GM23338 (cell line): ENCODE data around the gene SLC2A14. TPM values are rescaled to one million over a fixed set of nuclear protein-coding genes. Genes with fewer than 3 reads are reported as not detected.
"Not testable (repeated sequence)": the region's sequence is repeated elsewhere in the genome, so short reads cannot be mapped to it uniquely, and the experiment has no call there.

Source experiments
- ATAC-seq: fragments of 200-7000 bp; cut with Tn5 transposase; 3 replicates; pipeline ENCODE4 v1.9.1; 2020
- DNase-seq: peaks from one replicate; pipeline ENCODE4 v3.0.0-alpha.2; 2015; ENCODE audit warnings: low spot score
- H2AFZ ChIP-seq: fragments of 200-600 bp; sonication (generic); 2 replicates; pipeline ENCODE4 v1.8.0; 2016; ENCODE audit warnings: antibody characterized with exemption, mild to moderate bottlenecking, moderate library complexity
- H3F3A ChIP-seq: fragments of 200-600 bp; sonication (generic); replicated peaks from 2 replicates; pipeline ENCODE4 v1.8.0; 2017; ENCODE audit warnings: antibody characterized with exemption, mixed run types, low read depth
- H3K27ac ChIP-seq: fragments of 200-600 bp; sonication (generic); 2 replicates; pipeline ENCODE4 v1.6.1; 2016; ENCODE audit warnings: low read depth
- H3K27me3 ChIP-seq: fragments of 200-600 bp; sonication (generic); 2 replicates; pipeline ENCODE4 v1.8.0; 2016; ENCODE audit warnings: mild to moderate bottlenecking, mixed run types, moderate library complexity; ENCODE audit not compliant: insufficient read depth
- H3K36me3 ChIP-seq: fragments of 200-600 bp; sonication (generic); 2 replicates; pipeline ENCODE4 v1.8.0; 2016; ENCODE audit warnings: mild to moderate bottlenecking; ENCODE audit not compliant: insufficient read depth
- H3K4me1 ChIP-seq: fragments of 200-600 bp; sonication (generic); 2 replicates; pipeline ENCODE4 v1.8.0; 2016; ENCODE audit warnings: mild to moderate bottlenecking, moderate library complexity; ENCODE audit not compliant: insufficient read depth
- H3K4me2 ChIP-seq: fragments of 200-600 bp; sonication (generic); 2 replicates; pipeline ENCODE4 v1.7.1; 2017; ENCODE audit warnings: mixed run types
- H3K4me3 ChIP-seq: fragments of 200-600 bp; sonication (generic); 2 replicates; pipeline ENCODE4 v1.6.1; 2016; ENCODE audit warnings: mixed run types
- H3K79me2 ChIP-seq: fragments of 200-600 bp; sonication (generic); replicated peaks from 2 replicates; pipeline ENCODE4 v1.8.0; 2017; ENCODE audit warnings: mild to moderate bottlenecking; ENCODE audit not compliant: insufficient read depth
- H3K9me2 ChIP-seq: fragments of 200-600 bp; sonication (generic); 2 replicates; pipeline ENCODE4 v1.8.0; 2017; ENCODE audit not compliant: insufficient read depth
- H4K20me1 ChIP-seq: fragments of 200-600 bp; sonication (generic); replicated peaks from 2 replicates; pipeline ENCODE4 v1.8.0; 2017; ENCODE audit warnings: mild to moderate bottlenecking; ENCODE audit not compliant: insufficient read depth
- H3K27ac Mint-ChIP-seq: 2 replicates; pipeline ENCODE4 v1.8.0; 2020; ENCODE audit warnings: inconsistent platforms, mild to moderate bottlenecking, moderate library complexity, mixed read lengths
- H3K27me3 Mint-ChIP-seq: 3 replicates; pipeline ENCODE4 v1.8.0; 2022; ENCODE audit warnings: low read depth, mild to moderate bottlenecking, moderate library complexity, mixed read lengths, inconsistent platforms; ENCODE audit not compliant: insufficient read depth, poor library complexity
- H3K36me3 Mint-ChIP-seq: 3 replicates; pipeline ENCODE4 v1.8.0; 2021; ENCODE audit warnings: low read depth, mild to moderate bottlenecking, inconsistent platforms, moderate library complexity, mixed read lengths
- H3K4me1 Mint-ChIP-seq: 3 replicates; pipeline ENCODE4 v1.8.0; 2020; ENCODE audit warnings: mild to moderate bottlenecking, inconsistent platforms, mixed read lengths
- H3K4me3 Mint-ChIP-seq: 3 replicates; pipeline ENCODE4 v1.8.0; 2021; ENCODE audit warnings: moderate library complexity, mild to moderate bottlenecking, inconsistent platforms, mixed read lengths
- H3K9me3 Mint-ChIP-seq: 3 replicates; pipeline ENCODE4 v1.8.0; 2020; ENCODE audit warnings: moderate library complexity, mild to moderate bottlenecking, inconsistent platforms, mixed read lengths
- ETS1 ChIP-seq: IDR thresholded peaks from 2 replicates; pipeline ENCODE4 v1.6.1; 2016; ENCODE audit warnings: antibody characterized with exemption
- EZH2phosphoT487 ChIP-seq: fragments of 200-600 bp; sonication (generic); IDR thresholded peaks from one replicate; pipeline ENCODE4 v1.8.1; 2018; ENCODE audit warnings: antibody characterized with exemption; ENCODE audit not compliant: unreplicated experiment
- NANOG ChIP-seq: IDR thresholded peaks from 2 replicates; pipeline ENCODE4 v1.6.1; 2016; ENCODE audit warnings: antibody characterized with exemption, borderline replicate concordance
- POLR2AphosphoS5 ChIP-seq: IDR thresholded peaks from 2 replicates; pipeline ENCODE4 v1.6.1; 2016; ENCODE audit warnings: antibody characterized with exemption, low read depth
- ZNF114 ChIP-seq: fragments of 250-450 bp; sonication (Bioruptor Pico); IDR thresholded peaks from 2 replicates; pipeline ENCODE4 v1.5.0; 2020; ENCODE audit warnings: mild to moderate bottlenecking, moderate library complexity
- ZNF331 ChIP-seq: fragments of 250-450 bp; sonication (Bioruptor Pico); IDR thresholded peaks from 2 replicates; pipeline ENCODE4 v1.5.0; 2020; ENCODE audit warnings: low read depth, mild to moderate bottlenecking, moderate library complexity
- polyA plus RNA-seq: library from polyadenylated mRNA; unstranded; fragments of >200 nt; fragmentation: Nextera tagmentation; extraction: Ambion mirVana; gene quantifications from 2 replicates; pipeline ENCODE4 v1.2.1, GENCODE V29; 2016
- total RNA-seq: library from RNA; depleted of rRNA; stranded (reverse); fragments of >200 nt; shearing (Covaris generic); gene quantifications from 2 replicates; pipeline ENCODE4 v1.2.3, GENCODE V29; 2014

The SLC2A14 gene
- total and polyA plus RNA-seq, 2 experiments from 2014 or later: 6.8 to 31.5 TPM

- Mint-ChIP-seq H3K36me3 (peaks cover 11% of the 10 kb centered on the region), H3K9me3 (peaks cover 10% of the 10 kb centered on the region), H3K27ac (no peak overlapping the region; the same call in 1 of the 2 replicates), H3K4me1 (peaks cover 19% of the 10 kb centered on the region), H3K4me3 (no peak overlapping the region), H3K27me3 (peaks cover 4% of the 10 kb centered on the region)
- Histone ChIP-seq H3K4me2 (no peak overlapping the region), H3K4me3 (no peak overlapping the region), H3K36me3 (no peaks in the 10 kb centered on the region), H4K20me1 (no peaks in the 10 kb centered on the region), H3K79me2 (no peaks in the 10 kb centered on the region), H3K9me2 (no peaks in the 10 kb centered on the region), H3K27ac (0 out of 2 replicates have a peak overlapping the region, but pooled peaks have one; percentile 37), H3K4me1 (peaks cover 11% of the 10 kb centered on the region), H3F3A (peaks cover 5% of the 10 kb centered on the region; the same call in 1 of the 2 replicates), H3K27me3 (no peaks in the 10 kb centered on the region), H2AFZ (0 out of 2 replicates have a peak overlapping the region, but pooled peaks have one; percentile 33)
- no peak for TF ChIP-seq ZNF114
- ATAC-seq (no peak), DNase-seq (no peak)
Measured at GRCh38 chr12:7864601-7865150, 8.0 kb downstream of the SLC2A14 start.

GRCh38 chr12:7862814-7863348 lies 9.8 kb downstream of the SLC2A14 start:
- peaks cover 28% of the 10 kb centered on the region for H3K4me1 Mint-ChIP-seq
- H3K27ac Mint-ChIP-seq, H3K27me3 Mint-ChIP-seq, H3K27ac ChIP-seq, H3F3A ChIP-seq, H3K4me3 ChIP-seq, H3K9me2 ChIP-seq, H2AFZ ChIP-seq, H3K4me3 Mint-ChIP-seq, H3K79me2 ChIP-seq, H4K20me1 ChIP-seq, ATAC-seq, DNase-seq, H3K4me2 ChIP-seq, H3K9me3 Mint-ChIP-seq, H3K27me3 ChIP-seq, H3K36me3 ChIP-seq: not testable (repeated sequence)
- H3K36me3 Mint-ChIP-seq: peaks cover 14% of the 10 kb centered on the region
- TF ChIP-seq POLR2AphosphoS5: peak; percentile 32; the same call in 1 of the 2 replicates
- peaks cover 21% of the 10 kb centered on the region for H3K4me1 ChIP-seq

- not testable (repeated sequence) for H3K27ac Mint-ChIP-seq, H3K27me3 ChIP-seq, H4K20me1 ChIP-seq, ATAC-seq, H2AFZ ChIP-seq, DNase-seq, H3K79me2 ChIP-seq, H3K36me3 ChIP-seq, H3F3A ChIP-seq, H3K27me3 Mint-ChIP-seq, H3K27ac ChIP-seq, H3K4me3 Mint-ChIP-seq, H3K9me3 Mint-ChIP-seq, H3K4me3 ChIP-seq, H3K4me2 ChIP-seq, H3K9me2 ChIP-seq
- Mint-ChIP-seq H3K4me1 (peaks cover 28% of the 10 kb centered on the region), H3K36me3 (peaks cover 14% of the 10 kb centered on the region)
- H3K4me1 ChIP-seq: peaks cover 21% of the 10 kb centered on the region
Measured at GRCh38 chr12:7862301-7862700, 10.4 kb downstream of the SLC2A14 start.

- Mint-ChIP-seq H3K36me3 (peaks cover 14% of the 10 kb centered on the region), H3K4me3 (no peak overlapping the region), H3K4me1 (peaks cover 29% of the 10 kb centered on the region), H3K27me3 (peaks cover 9% of the 10 kb centered on the region), H3K27ac (no peak overlapping the region), H3K9me3 (peaks cover 10% of the 10 kb centered on the region)
- no peak overlapping the region for H3K4me2 ChIP-seq
- ATAC-seq (no peak), DNase-seq (no peak)
- H4K20me1 ChIP-seq: no peaks in the 10 kb centered on the region
- no peak overlapping the region for H3K4me3 ChIP-seq
- no peaks in the 10 kb centered on the region for H3K9me2 ChIP-seq
- no peaks in the 10 kb centered on the region for H3K36me3 ChIP-seq
- H3K79me2 ChIP-seq: no peaks in the 10 kb centered on the region
- H3K27me3 ChIP-seq: no peaks in the 10 kb centered on the region
- TF ChIP-seq NANOG: no peak
- TF ChIP-seq ZNF114: no peak
- no peak for TF ChIP-seq ETS1
- no peak for TF ChIP-seq EZH2phosphoT487
- no peak for TF ChIP-seq ZNF331 (CRISPR knock-in tag)
- no peak for TF ChIP-seq POLR2AphosphoS5
- H3F3A ChIP-seq: peaks cover 9% of the 10 kb centered on the region
- peak overlapping the region; percentile 96; the same call in 1 of the 2 replicates for H3K27ac ChIP-seq
- peaks cover 21% of the 10 kb centered on the region for H3K4me1 ChIP-seq
- H2AFZ ChIP-seq: no peak overlapping the region
Measured at GRCh38 chr12:7859552-7859951, 13.2 kb downstream of the SLC2A14 start.
